GM19463 (cell line): ENCODE data around the gene ADRA2B.
"Not testable (repeated sequence)": the region's sequence is repeated elsewhere in the genome, so short reads cannot be mapped to it uniquely, and the experiment has no call there.

Source experiments
- ATAC-seq: cut with Tn5 transposase; IDR thresholded peaks from one replicate; pipeline ENCODE4 v1.9.1; 2021; ENCODE audit warnings: mild to moderate bottlenecking, moderate library complexity; ENCODE audit not compliant: unreplicated experiment

The ADRA2B gene

GRCh38 chr2:96071977-96072491, 44.3 kb downstream of the ADRA2B start:
- not testable (repeated sequence) for ATAC-seq

- ATAC-seq = not testable (repeated sequence)
These were observed 45.0 kb downstream of the ADRA2B start for GRCh38 chr2:96071087-96071976.

- ATAC-seq = not testable (repeated sequence)
These were observed 46.0 kb downstream of the ADRA2B start for GRCh38 chr2:96070351-96070750.

- not testable (repeated sequence) for ATAC-seq
These were observed 46.5 kb downstream of the ADRA2B start for GRCh38 chr2:96069878-96070277.

- not testable (repeated sequence) for ATAC-seq
These were observed 48.3 kb downstream of the ADRA2B start for GRCh38 chr2:96067902-96068581.

GRCh38 chr2:96067098-96067660, 49.2 kb downstream of the ADRA2B start:
- not testable (repeated sequence) for ATAC-seq

GRCh38 chr2:96066511-96066910, 49.9 kb downstream of the ADRA2B start:
- not testable (repeated sequence) for ATAC-seq

- ATAC-seq = not testable (repeated sequence)
These were observed 50.4 kb downstream of the ADRA2B start for GRCh38 chr2:96065954-96066353.

- no peak for ATAC-seq
These were observed 50.9 kb downstream of the ADRA2B start for GRCh38 chr2:96065381-96065930.

GRCh38 chr2:96064760-96065159, 51.6 kb downstream of the ADRA2B start:
- ATAC-seq = not testable (repeated sequence)

- not testable (repeated sequence) for ATAC-seq
These were observed 52.2 kb downstream of the ADRA2B start for GRCh38 chr2:96064047-96064675.

- peak; percentile 74 for ATAC-seq
These were observed 53.1 kb downstream of the ADRA2B start for GRCh38 chr2:96063116-96063899.
